HG02943 (cell line): ENCODE results near the gene POLR2E.
"Not testable (repeated sequence)": the region's sequence is repeated elsewhere in the genome, so short reads cannot be mapped to it uniquely, and the experiment has no call there.

Experiments
- ATAC-seq: cut with Tn5 transposase; IDR thresholded peaks from one replicate; pipeline ENCODE4 v1.9.1; 2021; ENCODE audit warnings: mild to moderate bottlenecking, low read depth, moderate library complexity; ENCODE audit not compliant: unreplicated experiment

POLR2E gene

GRCh38 chr19:1126984-1127760, 32.0 kb upstream of the POLR2E start:
- ATAC-seq: no peak

- no peak for ATAC-seq
Measured at GRCh38 chr19:1125601-1126467, 30.7 kb upstream of the POLR2E start.

- no peak for ATAC-seq
Measured at GRCh38 chr19:1123885-1124677, 28.9 kb upstream of the POLR2E start.

- ATAC-seq: no peak
Measured at GRCh38 chr19:1123381-1123780, 28.2 kb upstream of the POLR2E start.

- no peak for ATAC-seq
Measured at GRCh38 chr19:1122972-1123363, 27.8 kb upstream of the POLR2E start.

- ATAC-seq: no peak
Measured at GRCh38 chr19:1122021-1122971, 27.1 kb upstream of the POLR2E start.

GRCh38 chr19:1121395-1121794, 26.2 kb upstream of the POLR2E start:
- no peak for ATAC-seq

- ATAC-seq: no peak
Measured at GRCh38 chr19:1119475-1120217, 24.5 kb upstream of the POLR2E start.

- no peak for ATAC-seq
Measured at GRCh38 chr19:1118999-1119398, 23.8 kb upstream of the POLR2E start.

GRCh38 chr19:1117654-1118053, 22.5 kb upstream of the POLR2E start:
- no peak for ATAC-seq

GRCh38 chr19:1116726-1117581, 21.8 kb upstream of the POLR2E start:
- no peak for ATAC-seq

- no peak for ATAC-seq
Measured at GRCh38 chr19:1115646-1116420, 20.7 kb upstream of the POLR2E start.

GRCh38 chr19:1114728-1115127, 19.6 kb upstream of the POLR2E start:
- ATAC-seq: not testable (repeated sequence)

- no peak for ATAC-seq
Measured at GRCh38 chr19:1113986-1114483, 18.9 kb upstream of the POLR2E start.

GRCh38 chr19:1113030-1113985, 18.1 kb upstream of the POLR2E start:
- no peak for ATAC-seq
